Eye (tissue), 1 donor: ENCODE data around the gene AP2M1.

Experiments
- DNase-seq: peaks from one replicate; pipeline ENCODE4 v3.0.0-alpha.2; 2015

Gene AP2M1

GRCh38 chr3:184183679-184184078 is 9.0 kb downstream of the AP2M1 start:
- DNase-seq: no peak

- no peak for DNase-seq
These were observed 10.0 kb downstream of the AP2M1 start for GRCh38 chr3:184184546-184185230.

GRCh38 chr3:184185461-184186183 is 11.0 kb downstream of the AP2M1 start:
- DNase-seq: peak; percentile 100

GRCh38 chr3:184186184-184186901 is 11.7 kb downstream of the AP2M1 start, which contains the start of gene ABCF3:
ABCF3 (plus strand) TSS chr3:184186199; CDS start chr3:184186208, 9 bp downstream.
- no peak for DNase-seq

GRCh38 chr3:184186902-184187207 is 12.2 kb downstream of the AP2M1 start:
- no peak for DNase-seq

- no peak for DNase-seq
These were observed 13.4 kb downstream of the AP2M1 start for GRCh38 chr3:184188080-184188479.

- no peak for DNase-seq
These were observed 14.8 kb downstream of the AP2M1 start for GRCh38 chr3:184189421-184189820.

GRCh38 chr3:184192889-184193288 is 18.2 kb downstream of the AP2M1 start:
- DNase-seq: no peak

GRCh38 chr3:184193991-184194539 is 19.4 kb downstream of the AP2M1 start:
- DNase-seq: no peak

GRCh38 chr3:184196536-184196935 is 21.9 kb downstream of the AP2M1 start:
- DNase-seq: no peak

GRCh38 chr3:184198509-184198908 is 23.9 kb downstream of the AP2M1 start:
- no peak for DNase-seq

- no peak for DNase-seq
These were observed 26.2 kb downstream of the AP2M1 start for GRCh38 chr3:184200825-184201224.

GRCh38 chr3:184203526-184203925 is 28.9 kb downstream of the AP2M1 start:
- DNase-seq: no peak

- DNase-seq: no peak
These were observed 34.7 kb downstream of the AP2M1 start for GRCh38 chr3:184209146-184209923.

- no peak for DNase-seq
These were observed 36.6 kb downstream of the AP2M1 start for GRCh38 chr3:184211297-184211696.

GRCh38 chr3:184211718-184212117 is 37.1 kb downstream of the AP2M1 start:
- no peak for DNase-seq

GRCh38 chr3:184218814-184219213 is 44.2 kb downstream of the AP2M1 start:
- DNase-seq: no peak

- no peak for DNase-seq
These were observed 47.9 kb downstream of the AP2M1 start for GRCh38 chr3:184222521-184222920.

GRCh38 chr3:184223946-184224345 is 49.3 kb downstream of the AP2M1 start:
- no peak for DNase-seq

- no peak for DNase-seq
These were observed 52.9 kb downstream of the AP2M1 start for GRCh38 chr3:184227481-184227935.

GRCh38 chr3:184228376-184229137 is 53.9 kb downstream of the AP2M1 start:
- DNase-seq: no peak
